PC-9 (cell line): ENCODE measurements around the gene MICAL3. TPM values are rescaled to one million over a fixed set of nuclear protein-coding genes. Genes with fewer than 3 reads are reported as not detected.
A peak's percentile ranks its signal among the peaks of the same experiment; 100 is the strongest.
"Not testable (repeated sequence)": the region's sequence is repeated elsewhere in the genome, so short reads cannot be mapped to it uniquely, and the experiment has no call there.

Experiments used
- BruUV-seq: library from RNA; stranded (reverse); fragments of 400-500 nt; replicated peaks from 2 replicates; lab custom pipeline; 2021; lab: Mats Ljungman, UMichigan
- CTCF ChIA-PET: fragments of 300-600 bp; sonication (Branson Sonifier 250); formaldehyde crosslinking; loops from one replicate; lab custom pipeline; 2022; ENCODE audit warnings: antibody characterized with exemption; lab: Charles Lee
- POLR2A ChIA-PET: fragments of 300-600 bp; sonication (Branson Sonifier 250); formaldehyde crosslinking; loops from one replicate; lab custom pipeline; 2022; ENCODE audit warnings: antibody characterized with exemption; ENCODE audit not compliant: unreplicated experiment; lab: Charles Lee
- DNase-seq, 2 experiments: peaks; one replicate each; pipeline versions ENCODE4 v3.0.0 to v3.0.0-alpha.2; 2015 to 2022; ENCODE audit warnings: mixed read lengths in 1 of 2
- H2AFZ ChIP-seq: fragments of 200-600 bp; sonication (generic); 2 replicates; pipeline ENCODE4 v1.8.1; 2017; ENCODE audit warnings: antibody characterized with exemption
- H3F3A ChIP-seq: fragments of 200-600 bp; sonication (generic); 2 replicates; pipeline ENCODE4 v1.8.1; 2017; ENCODE audit warnings: antibody characterized with exemption, mild to moderate bottlenecking, low read depth; ENCODE audit not compliant: insufficient read depth
- H3K27ac ChIP-seq: fragments of 200-600 bp; sonication (generic); 2 replicates; pipeline ENCODE4 v1.6.1; 2016; ENCODE audit warnings: mixed run types
- H3K27me3 ChIP-seq: fragments of 200-600 bp; sonication (generic); 2 replicates; pipeline ENCODE4 v1.6.1; 2016; ENCODE audit warnings: low read depth, mixed run types; ENCODE audit not compliant: insufficient read depth
- H3K36me3 ChIP-seq: fragments of 200-600 bp; sonication (generic); 2 replicates; pipeline ENCODE4 v1.6.1; 2016; ENCODE audit warnings: low read depth, mixed run types
- H3K4me1 ChIP-seq: fragments of 200-600 bp; sonication (generic); replicated peaks from 2 replicates; pipeline ENCODE4 v1.6.1; 2016; ENCODE audit warnings: mixed run types; ENCODE audit not compliant: insufficient read depth
- H3K4me2 ChIP-seq: fragments of 200-600 bp; sonication (generic); 2 replicates; pipeline ENCODE4 v1.6.1; 2017; ENCODE audit warnings: mixed run types
- H3K4me3 ChIP-seq: fragments of 200-600 bp; sonication (generic); 2 replicates; pipeline ENCODE4 v1.6.1; 2016; ENCODE audit warnings: mixed run types
- H3K79me2 ChIP-seq: fragments of 200-600 bp; sonication (generic); 2 replicates; pipeline ENCODE4 v1.6.1; 2017; ENCODE audit warnings: low read depth, mixed run types
- H3K9me2 ChIP-seq: fragments of 200-600 bp; sonication (generic); 2 replicates; pipeline ENCODE4 v1.8.1; 2017; ENCODE audit warnings: mild to moderate bottlenecking; ENCODE audit not compliant: insufficient read depth
- H3K9me3 ChIP-seq: fragments of 200-600 bp; sonication (generic); 2 replicates; pipeline ENCODE4 v1.8.1; 2016; ENCODE audit warnings: low read depth; ENCODE audit not compliant: insufficient read depth
- H4K20me1 ChIP-seq: fragments of 200-600 bp; sonication (generic); 2 replicates; pipeline ENCODE4 v1.8.1; 2017; ENCODE audit not compliant: insufficient read depth
- EZH2 ChIP-seq: fragments of 200-600 bp; sonication (generic); IDR thresholded peaks from 2 replicates; pipeline ENCODE4 v1.8.0; 2017; ENCODE audit warnings: antibody characterized with exemption, low read depth
- intact Hi-C: fragments of 100-400 bp; cut with micrococcal nuclease; formaldehyde crosslinking; loops from one replicate; pipeline ENCODE4 v1.10.0; 2022; ENCODE audit not compliant: unreplicated experiment
- total RNA-seq: library from RNA; stranded (reverse); gene quantifications from 2 replicates; pipeline ENCODE4 v1.2.3, GENCODE V29; 2021
- TF ChIP-seq, protein P1 (sequence below): fragments of 200-600 bp; sonication (generic); conservative IDR thresholded peaks from 2 replicates; pipeline ENCODE4 v1.6.1; 2017; ENCODE audit warnings: mixed run types, antibody characterized with exemption, mild to moderate bottlenecking, moderate library complexity

Gene MICAL3
- total RNA-seq, 1 experiment from 2014 or later: 27.4 TPM

DNA sequence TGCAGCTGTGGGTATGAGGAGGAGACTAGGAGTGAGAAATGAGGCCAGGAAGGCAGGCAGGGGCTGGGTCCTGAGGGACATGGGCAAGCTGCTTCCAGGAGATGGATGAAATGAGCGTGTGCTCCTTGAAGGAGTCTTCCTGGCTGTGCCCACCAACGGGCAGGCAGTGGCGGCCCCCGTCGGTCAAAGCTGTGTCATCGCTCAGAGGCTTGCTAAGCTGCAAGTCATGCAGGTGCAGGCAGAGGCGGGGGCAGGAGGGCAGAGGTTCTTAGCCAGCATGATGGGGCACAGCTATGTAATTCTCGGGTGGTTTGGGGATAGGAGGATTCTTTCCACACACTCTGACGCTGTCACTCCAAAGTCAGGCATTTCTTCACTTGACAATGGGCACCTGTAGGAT is 40.9 kb upstream of the MICAL3 start:
- Histone ChIP-seq H3K27ac (no peak overlapping the region), H4K20me1 (no peaks in the 10 kb centered on the region), H3K79me2 (no peaks in the 10 kb centered on the region), H3K4me2 (no peak overlapping the region), H3K36me3 (no peaks in the 10 kb centered on the region), H3K4me1 (peaks cover 6% of the 10 kb centered on the region; the same call in 1 of the 2 replicates), H3K27me3 (no peaks in the 10 kb centered on the region), H3K9me3 (no peaks in the 10 kb centered on the region), H3F3A (no peaks in the 10 kb centered on the region), H3K4me3 (no peak overlapping the region), H3K9me2 (no peaks in the 10 kb centered on the region), H2AFZ (no peak overlapping the region)
- TF ChIP-seq EZH2: no peak
- TF ChIP-seq, protein P1, sequence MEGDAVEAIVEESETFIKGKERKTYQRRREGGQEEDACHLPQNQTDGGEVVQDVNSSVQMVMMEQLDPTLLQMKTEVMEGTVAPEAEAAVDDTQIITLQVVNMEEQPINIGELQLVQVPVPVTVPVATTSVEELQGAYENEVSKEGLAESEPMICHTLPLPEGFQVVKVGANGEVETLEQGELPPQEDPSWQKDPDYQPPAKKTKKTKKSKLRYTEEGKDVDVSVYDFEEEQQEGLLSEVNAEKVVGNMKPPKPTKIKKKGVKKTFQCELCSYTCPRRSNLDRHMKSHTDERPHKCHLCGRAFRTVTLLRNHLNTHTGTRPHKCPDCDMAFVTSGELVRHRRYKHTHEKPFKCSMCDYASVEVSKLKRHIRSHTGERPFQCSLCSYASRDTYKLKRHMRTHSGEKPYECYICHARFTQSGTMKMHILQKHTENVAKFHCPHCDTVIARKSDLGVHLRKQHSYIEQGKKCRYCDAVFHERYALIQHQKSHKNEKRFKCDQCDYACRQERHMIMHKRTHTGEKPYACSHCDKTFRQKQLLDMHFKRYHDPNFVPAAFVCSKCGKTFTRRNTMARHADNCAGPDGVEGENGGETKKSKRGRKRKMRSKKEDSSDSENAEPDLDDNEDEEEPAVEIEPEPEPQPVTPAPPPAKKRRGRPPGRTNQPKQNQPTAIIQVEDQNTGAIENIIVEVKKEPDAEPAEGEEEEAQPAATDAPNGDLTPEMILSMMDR: no peak
- no TSS peak for BruUV-seq
- CTCF ChIA-PET: interaction anchor here (1.0 kb wide), 1 partner anchor 11 kb away, joined by 4 read pairs; no protein-coding TSS in a partner anchor
- peak in 1 of 2 experiments; percentile 29 for DNase-seq
- POLR2A ChIA-PET: no interaction called here
- intact Hi-C loops: no loop called here

- Histone ChIP-seq H4K20me1 (no peaks in the 10 kb centered on the region), H3K27me3 (no peaks in the 10 kb centered on the region), H3K36me3 (no peaks in the 10 kb centered on the region), H3F3A (no peaks in the 10 kb centered on the region), H3K9me3 (no peaks in the 10 kb centered on the region), H3K4me3 (no peak overlapping the region), H3K27ac (no peak overlapping the region), H3K4me1 (peaks cover 6% of the 10 kb centered on the region; the same call in 1 of the 2 replicates), H3K9me2 (no peaks in the 10 kb centered on the region), H2AFZ (no peak overlapping the region), H3K79me2 (no peaks in the 10 kb centered on the region), H3K4me2 (no peak overlapping the region)
- intact Hi-C loops: no loop called here
- CTCF ChIA-PET: interaction anchor here (1.0 kb wide), 1 partner anchor 11 kb away, joined by 4 read pairs; no protein-coding TSS in a partner anchor
- POLR2A ChIA-PET: no interaction called here
- BruUV-seq: no TSS peak
- no peak for DNase-seq
- TF ChIP-seq, protein P1: no peak
- TF ChIP-seq EZH2: no peak
Measured at GRCh38 chr22:18064636-18065035, 40.3 kb upstream of the MICAL3 start.

- H3K27me3 ChIP-seq, H3F3A ChIP-seq, H3K27ac ChIP-seq, H3K4me3 ChIP-seq, BruUV-seq, H3K9me2 ChIP-seq, H3K4me2 ChIP-seq, intact Hi-C loops, H2AFZ ChIP-seq, H3K4me1 ChIP-seq, H3K36me3 ChIP-seq, H3K79me2 ChIP-seq, CTCF ChIA-PET, DNase-seq, H4K20me1 ChIP-seq, POLR2A ChIA-PET, H3K9me3 ChIP-seq: not testable (repeated sequence)
Measured at GRCh38 chr22:18063715-18064114, 39.4 kb upstream of the MICAL3 start.

DNA sequence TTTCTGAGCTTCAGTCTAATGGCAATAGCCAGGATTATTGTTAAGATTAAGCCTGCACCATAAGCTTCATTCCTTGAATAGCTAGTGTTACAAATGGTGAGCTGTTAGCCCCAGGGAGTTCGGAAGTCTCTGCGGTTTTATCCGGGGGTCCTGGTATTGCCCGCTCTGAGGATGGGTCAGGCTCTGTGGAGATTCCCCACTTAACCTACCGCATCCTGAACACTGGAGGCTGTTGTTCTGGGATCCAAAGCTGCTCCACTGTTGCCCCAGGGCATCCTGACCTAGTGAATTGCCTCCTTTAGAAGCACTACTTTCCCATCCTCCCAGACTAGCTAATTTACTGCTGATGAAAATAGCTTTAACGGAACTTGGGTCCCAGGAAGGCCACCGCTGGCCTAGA is 38.9 kb upstream of the MICAL3 start:
- Histone ChIP-seq H3K36me3 (no peaks in the 10 kb centered on the region), H3F3A (no peaks in the 10 kb centered on the region), H3K9me3 (no peaks in the 10 kb centered on the region), H3K4me3 (no peak overlapping the region), H3K27ac (no peak overlapping the region), H3K9me2 (no peaks in the 10 kb centered on the region), H3K4me2 (no peak overlapping the region), H3K4me1 (peaks cover 7% of the 10 kb centered on the region; the same call in 1 of the 2 replicates), H2AFZ (no peak overlapping the region), H3K27me3 (no peaks in the 10 kb centered on the region), H4K20me1 (no peaks in the 10 kb centered on the region), H3K79me2 (no peaks in the 10 kb centered on the region)
- BruUV-seq: no TSS peak
- no peak for TF ChIP-seq EZH2
- TF ChIP-seq, protein P1: no peak
- ChIA-PET CTCF (interaction anchor here (0.8 kb wide), 1 partner anchor 13 kb away, joined by 4 read pairs; no protein-coding TSS in a partner anchor), POLR2A (no interaction called here)
- intact Hi-C loops: no loop called here
- peak in 1 of 2 experiments; percentile 12 for DNase-seq
